Measurements from ENCODE around the gene MECP2.

DNA sequence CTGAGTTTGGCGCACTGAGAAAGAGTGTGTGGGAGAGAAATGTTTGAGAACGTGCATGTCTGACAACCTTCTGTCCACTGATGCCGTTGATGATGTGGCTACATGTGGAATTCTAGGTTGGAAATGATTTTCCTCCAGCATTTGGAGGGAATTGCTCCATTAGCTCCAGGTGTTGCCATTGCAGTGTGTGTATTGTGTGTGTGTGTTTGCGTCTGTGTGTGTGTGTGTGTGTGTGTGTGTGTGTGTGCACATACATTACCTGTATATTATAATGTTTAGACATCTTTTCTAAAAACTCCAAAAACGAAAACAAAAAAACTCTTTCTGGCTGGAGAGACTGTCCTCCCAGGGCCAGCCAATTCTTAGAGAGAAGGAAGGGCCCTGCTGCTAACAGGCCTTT, 18.2 kb upstream of the MECP2 start:
- TF ChIP-seq, protein P1, sequence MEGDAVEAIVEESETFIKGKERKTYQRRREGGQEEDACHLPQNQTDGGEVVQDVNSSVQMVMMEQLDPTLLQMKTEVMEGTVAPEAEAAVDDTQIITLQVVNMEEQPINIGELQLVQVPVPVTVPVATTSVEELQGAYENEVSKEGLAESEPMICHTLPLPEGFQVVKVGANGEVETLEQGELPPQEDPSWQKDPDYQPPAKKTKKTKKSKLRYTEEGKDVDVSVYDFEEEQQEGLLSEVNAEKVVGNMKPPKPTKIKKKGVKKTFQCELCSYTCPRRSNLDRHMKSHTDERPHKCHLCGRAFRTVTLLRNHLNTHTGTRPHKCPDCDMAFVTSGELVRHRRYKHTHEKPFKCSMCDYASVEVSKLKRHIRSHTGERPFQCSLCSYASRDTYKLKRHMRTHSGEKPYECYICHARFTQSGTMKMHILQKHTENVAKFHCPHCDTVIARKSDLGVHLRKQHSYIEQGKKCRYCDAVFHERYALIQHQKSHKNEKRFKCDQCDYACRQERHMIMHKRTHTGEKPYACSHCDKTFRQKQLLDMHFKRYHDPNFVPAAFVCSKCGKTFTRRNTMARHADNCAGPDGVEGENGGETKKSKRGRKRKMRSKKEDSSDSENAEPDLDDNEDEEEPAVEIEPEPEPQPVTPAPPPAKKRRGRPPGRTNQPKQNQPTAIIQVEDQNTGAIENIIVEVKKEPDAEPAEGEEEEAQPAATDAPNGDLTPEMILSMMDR (IDR thresholded peaks at IDR 0.05) = no peak
- TF ChIP-seq POLR2A (IDR thresholded peaks at IDR 0.05; ENCODE audit: low read length) (no peak), EP300 (IDR thresholded peaks at IDR 0.05) (no peak), CBX8 (IDR thresholded peaks at IDR 0.05) (no peak), JUN (IDR thresholded peaks at IDR 0.05) (no peak), CEBPB (IDR thresholded peaks at IDR 0.05) (no peak)
- TF ChIP-seq, protein P2, sequence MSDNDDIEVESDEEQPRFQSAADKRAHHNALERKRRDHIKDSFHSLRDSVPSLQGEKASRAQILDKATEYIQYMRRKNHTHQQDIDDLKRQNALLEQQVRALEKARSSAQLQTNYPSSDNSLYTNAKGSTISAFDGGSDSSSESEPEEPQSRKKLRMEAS (IDR thresholded peaks at IDR 0.05) = no peak
